C4-2B (cell line): Measurements from ENCODE around the gene PSMD8.

ENCODE experiments used
- H3K27ac ChIP-seq: fragments of 450-650 bp; 2 replicates; pipeline ENCODE4 v1.5.1; 2017
- ZFX ChIP-seq: fragments of 450-650 bp; IDR thresholded peaks from 2 replicates; pipeline ENCODE4 v1.6.1; 2017
- TF ChIP-seq, protein P1 (sequence below): fragments of 450-650 bp; conservative IDR thresholded peaks from 2 replicates; pipeline ENCODE4 v1.5.1; 2017; ENCODE audit warnings: mild to moderate bottlenecking

The PSMD8 gene

GRCh38 chr19:38355728-38356725 is 18.3 kb upstream of the PSMD8 start:
- TF ChIP-seq, protein P1, sequence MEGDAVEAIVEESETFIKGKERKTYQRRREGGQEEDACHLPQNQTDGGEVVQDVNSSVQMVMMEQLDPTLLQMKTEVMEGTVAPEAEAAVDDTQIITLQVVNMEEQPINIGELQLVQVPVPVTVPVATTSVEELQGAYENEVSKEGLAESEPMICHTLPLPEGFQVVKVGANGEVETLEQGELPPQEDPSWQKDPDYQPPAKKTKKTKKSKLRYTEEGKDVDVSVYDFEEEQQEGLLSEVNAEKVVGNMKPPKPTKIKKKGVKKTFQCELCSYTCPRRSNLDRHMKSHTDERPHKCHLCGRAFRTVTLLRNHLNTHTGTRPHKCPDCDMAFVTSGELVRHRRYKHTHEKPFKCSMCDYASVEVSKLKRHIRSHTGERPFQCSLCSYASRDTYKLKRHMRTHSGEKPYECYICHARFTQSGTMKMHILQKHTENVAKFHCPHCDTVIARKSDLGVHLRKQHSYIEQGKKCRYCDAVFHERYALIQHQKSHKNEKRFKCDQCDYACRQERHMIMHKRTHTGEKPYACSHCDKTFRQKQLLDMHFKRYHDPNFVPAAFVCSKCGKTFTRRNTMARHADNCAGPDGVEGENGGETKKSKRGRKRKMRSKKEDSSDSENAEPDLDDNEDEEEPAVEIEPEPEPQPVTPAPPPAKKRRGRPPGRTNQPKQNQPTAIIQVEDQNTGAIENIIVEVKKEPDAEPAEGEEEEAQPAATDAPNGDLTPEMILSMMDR, result no peak
- no peak for TF ChIP-seq ZFX
- H3K27ac ChIP-seq, result no peak overlapping the region

DNA sequence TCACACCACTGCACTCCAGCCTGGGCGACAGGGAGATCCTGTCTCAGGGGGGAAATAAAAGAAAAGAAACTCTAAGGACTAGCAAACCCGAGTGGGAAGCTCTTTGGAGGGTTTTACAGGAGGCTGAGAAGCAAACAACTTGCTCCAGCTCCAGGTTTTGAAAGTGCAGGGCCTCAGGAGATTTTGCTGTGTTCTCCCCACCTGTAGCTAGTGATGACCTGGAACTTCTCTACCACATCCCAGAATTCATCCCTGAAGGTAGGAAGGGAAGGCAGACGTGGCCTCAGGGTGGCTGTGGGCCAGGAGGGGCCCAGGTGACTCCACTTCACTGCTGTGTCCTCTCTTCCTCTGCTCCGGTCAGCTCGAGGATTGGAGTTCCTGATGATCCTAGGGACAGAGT is 16.3 kb upstream of the PSMD8 start:
- no peak overlapping the region for H3K27ac ChIP-seq
- TF ChIP-seq, protein P1, result no peak

GRCh38 chr19:38359242-38360021 is 14.9 kb upstream of the PSMD8 start:
- TF ChIP-seq ZFX, result no peak
- TF ChIP-seq, protein P1, result no peak
- no peak overlapping the region for H3K27ac ChIP-seq

DNA sequence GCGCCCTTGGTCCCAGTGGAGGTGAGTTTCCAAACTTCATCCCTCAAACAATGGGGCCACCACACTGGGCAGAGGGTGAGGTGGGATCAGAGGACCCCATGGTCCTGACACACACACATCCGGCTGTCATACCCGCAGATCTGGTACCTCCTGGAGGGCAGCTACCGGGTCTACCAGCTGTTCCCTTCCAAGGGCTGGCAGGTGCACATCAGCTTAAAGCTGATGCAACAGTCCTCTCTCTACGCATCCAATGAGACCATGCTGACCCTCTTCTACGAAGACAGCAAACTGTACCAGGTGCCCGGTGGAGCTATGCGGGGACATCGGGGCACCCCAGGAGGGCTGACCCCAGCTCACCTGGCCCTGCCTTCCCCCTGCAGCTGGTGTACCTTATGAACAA is 14.0 kb upstream of the PSMD8 start:
- H3K27ac ChIP-seq, result no peak overlapping the region
- no peak for TF ChIP-seq ZFX
- TF ChIP-seq, protein P1, result no peak

- TF ChIP-seq, protein P1, result no peak
- no peak for TF ChIP-seq ZFX
- H3K27ac ChIP-seq, result no peak overlapping the region; the same call in 1 of the 2 replicates
Observed at GRCh38 chr19:38360839-38361631, 13.3 kb upstream of the PSMD8 start.

- no peak for TF ChIP-seq ZFX
- TF ChIP-seq, protein P1, result no peak
- H3K27ac ChIP-seq, result peak overlapping the region; percentile 62
Observed at GRCh38 chr19:38361633-38362075, 12.7 kb upstream of the PSMD8 start.
